ENCODE data around the gene KLHDC7A.

DNA sequence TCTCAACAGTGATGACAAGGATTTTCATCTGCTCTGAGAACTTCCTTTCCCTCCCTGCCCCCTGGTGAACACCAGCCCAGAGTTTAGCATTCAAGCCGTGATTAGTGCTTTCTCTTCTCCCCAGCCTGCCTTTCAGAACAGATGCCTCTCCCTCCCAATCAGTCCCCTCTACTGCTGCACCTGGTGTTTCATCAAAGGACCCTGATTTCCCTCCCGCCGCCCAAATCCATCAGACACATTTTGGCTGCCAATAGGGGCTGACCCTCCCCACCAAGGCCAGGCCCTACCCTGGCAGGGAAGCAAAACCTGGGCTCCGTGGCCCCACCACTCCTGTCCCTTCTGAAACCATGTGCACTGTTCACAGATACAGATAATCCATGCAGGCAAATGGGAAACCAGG, 34.0 kb upstream of the KLHDC7A start:
- TF ChIP-seq, protein P1, sequence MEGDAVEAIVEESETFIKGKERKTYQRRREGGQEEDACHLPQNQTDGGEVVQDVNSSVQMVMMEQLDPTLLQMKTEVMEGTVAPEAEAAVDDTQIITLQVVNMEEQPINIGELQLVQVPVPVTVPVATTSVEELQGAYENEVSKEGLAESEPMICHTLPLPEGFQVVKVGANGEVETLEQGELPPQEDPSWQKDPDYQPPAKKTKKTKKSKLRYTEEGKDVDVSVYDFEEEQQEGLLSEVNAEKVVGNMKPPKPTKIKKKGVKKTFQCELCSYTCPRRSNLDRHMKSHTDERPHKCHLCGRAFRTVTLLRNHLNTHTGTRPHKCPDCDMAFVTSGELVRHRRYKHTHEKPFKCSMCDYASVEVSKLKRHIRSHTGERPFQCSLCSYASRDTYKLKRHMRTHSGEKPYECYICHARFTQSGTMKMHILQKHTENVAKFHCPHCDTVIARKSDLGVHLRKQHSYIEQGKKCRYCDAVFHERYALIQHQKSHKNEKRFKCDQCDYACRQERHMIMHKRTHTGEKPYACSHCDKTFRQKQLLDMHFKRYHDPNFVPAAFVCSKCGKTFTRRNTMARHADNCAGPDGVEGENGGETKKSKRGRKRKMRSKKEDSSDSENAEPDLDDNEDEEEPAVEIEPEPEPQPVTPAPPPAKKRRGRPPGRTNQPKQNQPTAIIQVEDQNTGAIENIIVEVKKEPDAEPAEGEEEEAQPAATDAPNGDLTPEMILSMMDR (IDR thresholded peaks at IDR 0.05; ENCODE audit: insufficient read depth, low read length, poor library complexity, severe bottlenecking): no peak
- TF ChIP-seq EZH2phosphoT487 (conservative IDR thresholded peaks at IDR 0.05; ENCODE audit: low read length): no peak
